GM18498 (cell line): ENCODE data around the gene MIEF2.
"Not testable (repeated sequence)": the region's sequence is repeated elsewhere in the genome, so short reads cannot be mapped to it uniquely, and the experiment has no call there.

Source experiments
- ATAC-seq: cut with Tn5 transposase; IDR thresholded peaks from one replicate; pipeline ENCODE4 v1.9.1; 2021; ENCODE audit warnings: mild to moderate bottlenecking, moderate library complexity; ENCODE audit not compliant: unreplicated experiment

Gene MIEF2, protein sequence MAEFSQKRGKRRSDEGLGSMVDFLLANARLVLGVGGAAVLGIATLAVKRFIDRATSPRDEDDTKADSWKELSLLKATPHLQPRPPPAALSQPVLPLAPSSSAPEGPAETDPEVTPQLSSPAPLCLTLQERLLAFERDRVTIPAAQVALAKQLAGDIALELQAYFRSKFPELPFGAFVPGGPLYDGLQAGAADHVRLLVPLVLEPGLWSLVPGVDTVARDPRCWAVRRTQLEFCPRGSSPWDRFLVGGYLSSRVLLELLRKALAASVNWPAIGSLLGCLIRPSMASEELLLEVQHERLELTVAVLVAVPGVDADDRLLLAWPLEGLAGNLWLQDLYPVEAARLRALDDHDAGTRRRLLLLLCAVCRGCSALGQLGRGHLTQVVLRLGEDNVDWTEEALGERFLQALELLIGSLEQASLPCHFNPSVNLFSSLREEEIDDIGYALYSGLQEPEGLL

DNA sequence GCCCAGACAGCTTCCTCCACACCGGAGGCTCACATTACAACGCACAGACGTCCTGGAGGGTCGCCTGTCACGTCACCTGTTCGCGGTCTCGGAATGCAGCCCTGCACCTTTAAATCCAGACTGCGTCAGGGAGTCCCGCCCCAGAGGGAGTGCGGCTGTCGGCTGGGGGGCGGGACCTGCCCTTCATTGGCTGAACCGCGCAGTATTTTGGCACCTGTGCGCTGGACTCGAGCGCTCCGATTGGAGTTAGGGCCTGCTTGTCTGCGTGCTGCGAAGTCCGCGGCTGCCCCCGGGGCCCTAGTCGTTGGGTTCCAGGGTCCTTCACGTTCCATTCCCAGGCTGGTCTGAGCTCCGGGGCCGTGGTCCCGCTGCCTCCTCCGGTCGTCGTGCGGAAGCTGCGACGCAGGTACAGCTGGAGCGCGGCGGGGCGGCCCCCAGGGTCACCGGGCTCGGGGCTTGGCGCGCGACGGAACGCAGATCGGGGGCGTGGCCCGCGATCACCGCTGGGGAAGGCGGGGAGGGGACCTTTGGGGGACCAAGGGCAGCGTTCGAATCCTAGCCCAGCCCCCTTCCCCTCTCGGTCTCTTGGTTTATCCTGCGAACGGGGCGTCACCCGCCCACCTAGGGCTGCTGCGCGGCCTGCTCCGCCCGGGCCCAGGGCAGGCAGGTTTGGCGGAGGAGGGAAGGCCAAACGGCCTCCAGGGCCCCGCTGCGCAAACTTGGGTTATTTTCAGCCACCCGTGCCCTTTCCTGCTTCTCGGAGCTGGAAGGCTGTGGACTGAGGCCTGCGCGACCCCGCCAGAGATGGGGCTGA, at the start of gene MIEF2:
Gene MIEF2 (plus strand): TSS at position 331 of the 814 bp plus-strand sequence. CDS start 2,059 bp downstream, outside the sequence.
- ATAC-seq, result peak; percentile 81

DNA sequence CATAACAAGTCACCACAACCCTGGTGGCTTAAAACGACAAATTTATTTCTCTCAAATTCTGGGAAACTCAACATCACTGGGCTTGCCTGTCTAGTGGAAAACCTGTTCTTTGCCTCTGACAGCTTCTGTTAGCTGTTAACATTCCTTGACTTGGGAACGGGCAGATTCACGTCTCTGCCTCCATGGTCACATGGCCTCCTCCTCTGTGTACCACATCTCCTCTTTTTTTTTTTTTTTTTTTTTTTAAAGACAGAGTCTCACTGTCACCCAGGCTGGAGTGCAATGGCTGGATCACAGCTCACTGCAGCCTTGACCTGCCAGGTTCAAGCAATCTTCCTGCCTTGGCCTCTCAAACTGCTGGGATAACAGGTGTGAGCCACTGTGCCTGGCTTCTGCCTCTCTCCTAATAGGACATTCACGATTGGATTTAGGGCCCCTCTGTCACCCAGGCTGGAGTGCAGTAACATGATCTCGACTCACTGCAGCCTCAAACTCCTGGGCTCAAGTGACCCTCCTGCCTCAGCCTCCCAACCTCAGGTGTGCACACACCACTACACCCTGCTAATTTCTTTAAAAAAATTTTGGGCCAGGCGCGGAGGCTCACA, 46.7 kb upstream of the MIEF2 start:
- ATAC-seq, result no peak

DNA sequence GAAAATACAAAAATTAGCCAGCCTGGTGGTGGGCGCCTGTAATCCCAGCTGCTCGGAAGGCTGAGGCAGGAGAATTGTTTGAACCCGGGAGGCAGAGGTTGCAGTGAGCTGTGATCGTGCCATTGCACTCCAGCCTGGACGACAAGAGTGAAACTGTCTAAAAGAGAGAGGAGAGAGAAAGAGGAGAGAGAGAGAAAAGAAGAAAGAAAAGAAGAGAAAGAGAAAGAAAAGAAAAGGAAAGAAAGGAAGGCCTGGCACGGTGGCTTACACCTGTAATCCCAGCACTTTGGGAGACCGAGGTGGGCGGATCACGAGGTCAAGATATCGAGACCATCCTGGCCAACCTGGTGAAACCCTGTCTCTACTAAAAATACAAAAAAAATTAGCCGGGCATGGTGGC, 43.6 kb upstream of the MIEF2 start:
- ATAC-seq, result not testable (repeated sequence)

DNA sequence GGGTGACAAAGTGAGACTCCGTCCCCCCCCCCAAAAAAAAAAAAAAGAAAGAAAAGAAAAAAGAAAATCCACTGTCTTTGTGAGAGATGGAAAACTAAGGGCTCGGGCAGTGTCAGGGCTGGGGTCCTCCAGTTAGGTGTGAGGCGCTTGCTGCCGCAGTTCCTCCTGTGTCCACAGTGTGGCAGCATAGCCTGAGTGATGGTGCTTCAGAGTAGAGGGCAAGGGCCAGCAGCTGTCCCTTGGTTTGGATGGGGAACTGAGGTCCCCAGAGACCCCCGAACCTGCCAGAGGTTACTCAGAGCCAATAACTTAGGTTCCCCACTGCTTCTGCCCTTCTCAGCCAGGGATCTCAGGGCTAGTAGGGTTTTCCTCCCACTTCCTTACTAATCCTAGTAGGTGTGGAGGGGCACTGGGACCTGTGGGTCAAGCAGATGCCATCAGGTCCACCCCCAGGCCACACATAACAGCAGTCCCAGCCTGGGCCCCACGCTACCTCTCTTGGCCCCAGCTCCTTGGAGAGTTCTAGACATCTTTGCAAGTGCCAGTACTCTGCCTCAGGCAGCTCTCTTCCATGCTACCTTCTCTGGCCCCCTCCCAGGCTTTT, 42.9 kb upstream of the MIEF2 start:
- ATAC-seq, result no peak

DNA sequence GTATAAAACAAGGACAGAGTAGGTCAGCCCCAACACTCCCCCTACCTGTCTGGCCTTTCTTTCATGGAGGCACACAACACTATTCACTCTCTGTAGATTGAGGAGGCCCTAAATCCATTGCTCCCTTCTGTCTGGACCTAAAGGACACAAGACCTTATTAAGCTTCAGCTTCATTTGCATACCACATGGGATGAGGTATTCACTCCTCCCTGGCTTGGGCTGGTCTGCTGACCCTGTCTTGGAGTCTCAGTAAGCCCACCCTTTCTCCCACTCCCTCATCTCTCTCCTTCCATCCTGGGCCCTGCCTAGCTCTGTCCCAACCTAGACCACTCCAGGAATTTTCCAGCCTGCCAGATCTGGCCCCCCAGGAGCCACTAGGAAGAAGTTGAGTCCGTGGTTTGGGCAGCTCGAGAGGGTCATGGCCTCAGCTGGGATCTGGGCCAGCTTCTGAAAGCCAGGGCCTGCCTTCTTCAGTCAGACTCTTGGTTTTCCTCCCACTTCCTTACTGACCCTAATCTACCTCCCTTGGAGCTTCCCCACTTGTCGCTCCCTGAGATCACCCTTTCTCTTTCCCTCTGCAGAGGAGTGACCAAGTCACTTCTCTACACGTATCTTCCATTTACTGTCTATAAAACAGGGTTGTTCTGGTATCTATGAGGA, 41.6 kb upstream of the MIEF2 start:
- no peak for ATAC-seq

DNA sequence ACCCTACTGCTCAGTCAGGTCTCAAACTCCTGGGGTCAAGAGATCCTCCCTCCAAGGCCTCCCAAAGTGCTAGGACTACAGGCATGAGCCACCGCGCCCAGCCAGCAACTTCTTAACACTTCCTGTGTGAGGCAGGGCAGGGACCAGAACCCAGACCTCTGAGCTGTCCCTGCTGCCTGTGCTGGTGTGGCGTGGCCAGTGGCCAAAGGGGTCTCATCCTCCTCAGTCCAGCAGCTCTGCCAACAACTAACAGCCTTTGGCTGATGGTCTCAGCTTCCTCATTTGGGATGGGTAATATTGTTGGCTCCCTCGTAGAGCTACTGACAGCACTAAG, 36.4 kb upstream of the MIEF2 start:
- no peak for ATAC-seq

DNA sequence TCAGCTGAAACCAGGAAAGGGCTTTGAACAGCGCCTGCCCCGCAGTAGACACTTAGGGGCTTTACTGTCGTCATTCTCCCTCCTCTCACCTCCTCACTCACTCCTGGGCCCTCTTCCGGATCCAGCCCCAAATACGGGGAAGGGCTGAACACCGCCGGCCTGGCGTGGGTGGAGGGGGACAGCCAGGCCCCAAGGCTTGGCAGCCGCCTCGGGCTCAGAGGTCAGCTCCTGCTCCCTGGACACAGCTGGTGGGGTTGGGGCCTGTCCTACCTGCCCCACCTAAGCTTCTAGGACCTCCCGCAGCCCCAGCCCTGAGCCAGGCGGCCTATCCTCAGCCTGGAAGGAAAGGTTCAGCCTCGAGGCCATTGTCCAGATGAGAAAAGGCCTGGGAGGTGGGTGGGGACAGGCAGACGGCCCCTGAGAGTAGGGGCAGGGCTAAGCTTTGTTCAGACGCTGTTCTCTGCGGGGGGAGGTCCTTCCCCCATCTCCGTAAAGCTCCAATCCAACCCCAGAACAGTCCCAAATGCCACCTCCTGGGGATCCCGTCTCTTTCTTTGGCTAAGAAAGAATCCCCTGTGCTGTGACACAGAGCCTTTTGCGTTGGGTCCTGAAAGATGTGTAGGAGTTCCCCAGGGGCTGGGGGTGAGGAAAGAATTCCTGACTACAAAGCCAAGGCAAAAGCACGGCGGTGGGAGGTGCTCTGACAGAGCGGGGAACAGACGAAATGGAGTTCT, 35.9 kb upstream of the MIEF2 start:
- ATAC-seq, result no peak

DNA sequence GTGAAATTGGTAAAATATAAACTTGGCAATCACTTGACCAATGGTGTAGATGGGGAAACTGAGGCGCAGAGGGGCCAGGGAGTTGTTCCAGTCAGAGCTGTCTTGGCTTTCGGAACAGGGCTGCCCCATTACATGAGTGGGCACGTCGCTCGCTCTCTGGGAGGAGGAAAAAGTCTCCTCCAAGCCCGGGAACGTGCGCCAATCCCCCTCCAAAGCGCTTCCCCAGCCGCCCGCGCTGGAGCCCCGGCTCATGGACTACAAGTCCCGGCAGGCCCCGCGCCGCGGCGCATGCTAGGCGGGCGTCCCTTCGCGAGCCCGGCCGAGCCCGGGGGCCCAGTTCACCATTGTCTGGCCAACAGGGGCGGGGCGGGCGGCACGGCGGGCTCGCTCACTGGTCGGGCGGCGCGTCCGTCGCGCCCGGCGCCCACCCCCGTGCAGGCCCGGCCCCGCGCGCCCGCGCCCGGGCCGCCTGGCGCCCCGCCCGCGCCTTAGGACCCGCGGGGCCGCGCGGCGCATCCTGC, 35.3 kb upstream of the MIEF2 start, which contains the start of gene LLGL1:
Gene LLGL1 (plus strand): TSS at position 515 of the 521 bp plus-strand sequence. CDS start 48 bp downstream, outside the sequence.
- ATAC-seq, result peak; percentile 90

DNA sequence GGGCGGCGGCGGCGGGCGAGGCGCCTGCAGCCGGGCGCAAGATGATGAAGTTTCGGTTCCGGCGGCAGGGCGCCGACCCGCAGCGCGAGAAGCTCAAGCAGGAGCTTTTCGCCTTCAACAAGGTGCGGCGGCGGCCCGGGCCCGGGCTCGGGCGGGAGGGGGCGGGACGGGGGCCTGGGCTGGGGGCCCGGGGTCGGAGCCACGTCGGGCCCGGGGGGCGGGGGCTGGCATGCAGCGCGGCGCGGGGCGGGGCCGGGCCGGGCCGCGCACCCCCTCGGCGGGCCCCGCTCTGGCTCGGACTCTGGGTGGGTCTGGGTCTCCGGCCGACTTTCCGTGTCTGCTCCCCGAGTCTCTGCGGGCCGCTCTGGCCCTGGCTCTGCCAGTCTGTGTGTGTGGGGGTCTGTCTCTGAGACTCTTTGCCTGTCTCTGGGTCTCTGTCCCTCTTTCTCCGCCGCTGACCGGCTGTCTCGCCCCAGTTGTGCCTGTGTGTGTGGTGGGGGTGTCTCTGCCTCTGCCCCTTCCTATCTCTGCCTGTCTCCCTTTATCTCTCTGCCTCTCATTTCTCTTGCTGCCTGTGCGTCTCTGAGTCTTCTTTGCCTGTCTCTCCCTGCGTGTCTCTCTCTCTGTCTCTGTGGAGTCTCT, 34.7 kb upstream of the MIEF2 start:
- no peak for ATAC-seq

DNA sequence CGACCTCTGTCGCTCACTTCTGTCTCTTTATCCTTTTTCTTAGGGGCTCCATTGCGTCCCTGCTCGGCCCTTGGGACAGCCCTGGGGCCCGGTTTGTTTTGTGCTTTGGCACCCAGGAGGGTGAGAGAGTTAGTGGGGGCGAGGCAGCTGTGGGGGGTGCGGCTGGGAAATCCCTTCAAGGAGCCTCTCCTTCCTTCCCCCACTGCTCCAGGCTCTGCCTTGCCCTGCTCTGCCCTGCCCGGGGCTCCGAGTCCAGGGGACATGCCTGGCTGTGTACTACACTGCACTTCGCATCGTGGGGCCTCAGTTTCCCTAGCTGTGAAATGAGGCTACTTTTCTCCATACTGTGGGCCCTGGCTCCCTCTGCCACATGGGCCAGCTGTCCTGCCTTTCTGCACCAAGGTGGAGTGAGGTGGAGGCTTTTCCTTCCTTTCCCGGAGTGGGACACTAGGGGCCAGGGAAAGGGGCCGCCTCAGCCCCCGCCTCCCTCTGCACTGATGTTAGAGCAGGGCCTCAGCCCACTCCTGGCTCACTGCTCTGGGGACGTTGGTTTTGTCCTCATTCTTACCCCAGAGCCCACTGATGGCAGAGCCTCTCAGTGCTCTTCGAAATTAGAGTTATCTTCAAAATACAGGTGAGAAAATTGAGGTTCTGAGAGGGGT, 34.0 kb upstream of the MIEF2 start:
- ATAC-seq, result no peak

DNA sequence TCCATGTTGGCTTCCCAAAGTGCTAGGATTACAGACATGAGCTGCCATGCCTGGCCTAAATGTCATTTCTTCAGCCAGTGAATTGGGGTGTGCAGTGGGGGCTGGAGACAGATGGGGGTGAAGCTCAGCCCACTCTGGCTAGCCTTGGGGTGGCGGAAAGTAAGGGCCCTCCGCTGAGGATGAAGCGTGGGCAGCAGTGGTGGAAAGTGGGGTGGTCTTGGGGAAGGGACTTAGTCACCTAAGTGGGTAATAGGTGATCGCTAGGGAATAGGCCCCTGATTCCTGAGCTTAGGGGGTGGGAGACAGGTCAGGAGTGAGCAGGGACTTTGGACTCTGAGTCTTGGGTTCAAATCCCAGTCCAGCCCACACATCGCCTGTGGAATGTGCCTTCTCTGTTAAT, 32.8 kb upstream of the MIEF2 start:
- no peak for ATAC-seq

DNA sequence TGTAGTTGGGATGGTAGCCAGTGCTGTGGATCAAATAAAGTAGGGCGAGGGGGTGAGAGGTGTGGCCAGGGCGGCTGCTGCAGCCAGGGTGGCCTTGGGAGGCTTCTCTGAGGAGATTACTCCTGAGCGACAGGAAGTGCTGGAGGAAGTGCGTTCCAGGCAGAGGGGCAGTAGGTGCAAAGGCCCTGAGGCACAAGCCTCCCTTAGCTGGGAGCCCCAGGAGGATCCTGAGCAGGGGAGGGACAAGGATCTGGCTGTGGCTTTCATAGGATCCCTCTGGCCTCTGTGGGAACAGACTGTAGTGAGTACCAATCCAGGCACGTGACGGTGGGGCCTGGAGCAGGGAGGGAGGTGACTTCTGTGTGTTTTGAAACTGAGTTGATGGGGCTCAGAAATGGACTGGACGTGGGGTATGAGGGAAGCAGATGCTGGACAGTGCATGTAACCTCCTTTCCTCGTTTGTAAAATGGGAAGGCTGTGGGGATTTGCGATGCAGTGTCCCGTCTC, 32.2 kb upstream of the MIEF2 start:
- no peak for ATAC-seq

DNA sequence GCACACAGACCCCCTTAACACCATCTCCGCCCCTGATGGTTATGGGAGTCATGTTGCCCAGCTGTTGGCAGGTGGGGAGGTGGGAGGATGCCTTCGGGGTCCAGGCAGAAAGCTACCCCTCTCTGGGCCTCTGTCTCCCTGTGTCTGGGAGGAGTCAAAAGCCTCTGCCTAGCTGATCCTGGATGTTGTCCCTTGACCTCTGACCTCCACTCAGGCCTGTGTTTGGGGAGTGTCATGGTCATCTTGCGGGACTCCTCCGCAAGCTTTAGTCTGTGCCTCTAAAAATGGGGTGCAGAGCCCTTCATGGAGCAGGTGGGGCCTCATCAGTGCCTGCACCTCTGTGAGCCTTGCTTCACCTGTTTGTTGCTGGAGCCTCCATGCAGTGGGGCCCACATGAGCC, 31.2 kb upstream of the MIEF2 start:
- no peak for ATAC-seq

DNA sequence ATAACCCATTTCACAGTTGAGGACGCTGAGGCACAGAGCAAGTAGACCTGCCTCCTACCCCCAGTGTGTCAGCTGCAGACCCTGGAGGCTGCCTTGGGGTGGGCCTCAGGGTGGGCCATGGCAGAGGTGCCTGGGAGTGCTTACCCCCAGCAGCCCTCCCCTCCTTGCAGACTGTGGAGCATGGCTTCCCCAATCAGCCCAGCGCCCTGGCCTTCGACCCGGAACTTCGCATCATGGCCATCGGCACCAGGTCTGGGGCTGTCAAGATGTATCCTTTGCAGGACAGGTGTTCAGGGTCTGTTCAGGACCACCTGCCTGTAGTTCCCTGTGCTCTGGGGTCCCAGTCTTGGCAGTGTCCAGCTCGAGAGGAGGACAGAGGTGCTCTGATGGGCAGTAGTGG, 30.7 kb upstream of the MIEF2 start:
- no peak for ATAC-seq

DNA sequence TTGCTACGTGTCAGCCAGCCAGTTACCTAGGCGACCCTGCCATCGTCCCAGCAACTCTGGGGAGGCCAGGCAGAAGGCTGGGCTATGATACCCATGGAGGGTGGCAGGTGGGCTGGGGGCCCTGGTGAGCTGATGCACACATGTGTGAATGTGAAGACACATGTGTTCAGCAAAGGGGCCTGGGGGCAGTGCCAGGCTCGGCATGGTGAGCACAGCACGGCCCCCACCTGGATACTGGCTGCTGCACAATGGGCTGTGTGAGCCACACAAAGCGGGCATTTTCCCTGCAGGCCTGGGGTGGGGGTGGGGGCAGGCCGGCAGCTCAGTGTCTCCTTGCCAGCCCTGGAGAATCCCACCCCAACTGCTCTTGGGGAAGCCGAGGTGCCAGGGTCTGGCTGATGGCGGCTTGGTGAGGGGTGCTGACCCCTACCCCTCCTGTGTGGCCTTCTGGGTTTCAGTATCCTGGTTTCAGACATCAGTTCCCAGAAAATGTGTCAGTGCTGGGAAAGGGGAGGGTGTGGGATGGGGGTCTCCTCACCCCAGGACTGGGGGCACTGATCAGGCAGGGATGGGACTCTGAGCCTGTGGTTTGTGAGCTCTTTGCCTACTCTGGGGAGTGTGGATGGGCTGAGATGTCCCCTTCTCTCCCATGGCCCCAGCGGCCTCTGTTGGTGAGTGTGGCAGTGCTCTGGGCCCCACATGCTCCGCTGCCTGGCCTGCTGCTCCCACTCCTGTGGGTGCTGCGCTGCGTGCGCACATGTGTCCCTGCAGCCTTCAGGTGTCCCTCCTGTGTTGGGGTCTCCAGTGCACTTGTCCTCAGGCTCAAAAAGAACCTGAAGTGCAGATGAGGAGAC, 29.9 kb upstream of the MIEF2 start:
- ATAC-seq, result no peak

DNA sequence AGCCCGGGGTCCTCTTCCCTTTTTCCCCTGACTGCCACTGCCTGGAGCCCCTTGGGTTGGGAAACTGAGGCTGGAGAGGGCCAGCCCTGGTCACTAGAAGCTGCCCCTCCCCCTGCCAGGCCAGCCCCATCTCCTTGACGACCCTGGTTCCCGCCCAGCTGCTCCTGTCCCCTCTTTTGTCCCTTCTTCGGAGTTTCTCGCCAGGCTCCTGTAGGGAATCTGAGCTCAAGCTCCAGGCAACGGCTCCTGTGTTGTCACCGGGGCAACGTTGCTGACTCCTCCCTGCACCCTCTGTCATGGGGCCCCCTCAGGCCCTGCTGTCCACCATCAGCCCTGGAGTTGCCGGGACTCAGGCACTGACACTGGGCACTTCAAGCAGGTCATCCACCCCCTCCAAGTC, 29.3 kb upstream of the MIEF2 start:
- no peak for ATAC-seq

DNA sequence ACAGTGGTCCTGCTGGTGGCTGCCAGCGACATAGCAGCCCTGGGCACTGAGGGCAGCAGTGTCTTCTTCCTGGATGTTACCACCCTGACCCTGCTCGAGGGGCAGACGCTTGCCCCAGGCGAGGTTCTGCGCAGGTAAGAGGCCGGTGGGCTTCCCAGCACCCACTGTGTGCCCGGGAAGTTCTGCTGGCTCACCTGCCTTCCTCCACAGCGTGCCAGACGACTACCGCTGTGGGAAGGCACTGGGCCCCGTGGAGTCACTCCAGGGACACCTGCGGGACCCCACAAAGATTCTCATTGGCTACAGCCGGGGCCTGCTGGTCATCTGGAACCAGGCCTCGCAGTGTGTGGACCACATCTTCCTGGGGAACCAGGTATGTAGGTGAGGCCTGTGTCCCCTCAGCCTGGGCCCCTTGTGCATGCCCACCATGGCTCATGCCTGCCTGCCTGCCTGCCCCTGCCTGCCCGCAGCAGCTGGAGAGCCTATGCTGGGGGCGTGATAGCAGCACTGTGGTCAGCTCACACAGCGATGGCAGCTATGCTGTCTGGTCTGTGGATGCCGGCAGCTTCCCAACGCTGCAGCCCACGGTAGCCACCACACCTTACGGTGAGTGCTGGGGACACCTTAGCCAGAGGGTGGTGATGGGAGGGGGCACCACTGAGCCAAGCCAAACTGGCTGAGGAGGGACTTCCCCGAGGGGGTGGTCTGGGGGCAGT, 26.5 kb upstream of the MIEF2 start:
- ATAC-seq, result no peak
